GM21576 (cell line): ENCODE measurements around the gene ASCC3.
"Not testable (repeated sequence)": the region's sequence is repeated elsewhere in the genome, so short reads cannot be mapped to it uniquely, and the experiment has no call there.

Experiments
- ATAC-seq: cut with Tn5 transposase; IDR thresholded peaks from one replicate; pipeline ENCODE4 v1.9.1; 2021; ENCODE audit warnings: mild to moderate bottlenecking, moderate library complexity; ENCODE audit not compliant: unreplicated experiment

Gene ASCC3

GRCh38 chr6:100886076-100886475, 4.9 kb upstream of the ASCC3 start:
- ATAC-seq = no peak

GRCh38 chr6:100883347-100883746, 2.2 kb upstream of the ASCC3 start:
- ATAC-seq = no peak

GRCh38 chr6:100881707-100882040, 545 bp upstream of the ASCC3 start:
- no peak for ATAC-seq

GRCh38 chr6:100880149-100880852, 828 bp downstream of the ASCC3 start:
- no peak for ATAC-seq

- no peak for ATAC-seq
Measured at GRCh38 chr6:100879317-100879716, 1.8 kb downstream of the ASCC3 start.

- no peak for ATAC-seq
Measured at GRCh38 chr6:100877851-100878250, 3.3 kb downstream of the ASCC3 start.

- no peak for ATAC-seq
Measured at GRCh38 chr6:100876251-100876650, 4.9 kb downstream of the ASCC3 start.

GRCh38 chr6:100865525-100865924, 15.6 kb downstream of the ASCC3 start:
- ATAC-seq = no peak

- no peak for ATAC-seq
Measured at GRCh38 chr6:100862063-100862462, 19.1 kb downstream of the ASCC3 start.

GRCh38 chr6:100856146-100856545, 25.0 kb downstream of the ASCC3 start:
- no peak for ATAC-seq

GRCh38 chr6:100851819-100852218, 29.3 kb downstream of the ASCC3 start:
- no peak for ATAC-seq

- no peak for ATAC-seq
Measured at GRCh38 chr6:100850174-100850573, 31.0 kb downstream of the ASCC3 start.

- no peak for ATAC-seq
Measured at GRCh38 chr6:100846276-100846675, 34.9 kb downstream of the ASCC3 start.

GRCh38 chr6:100845676-100846075, 35.5 kb downstream of the ASCC3 start:
- ATAC-seq = no peak

GRCh38 chr6:100839419-100839818, 41.7 kb downstream of the ASCC3 start:
- ATAC-seq = no peak

- no peak for ATAC-seq
Measured at GRCh38 chr6:100838011-100838410, 43.1 kb downstream of the ASCC3 start.

- ATAC-seq = no peak
Measured at GRCh38 chr6:100833972-100834574, 47.1 kb downstream of the ASCC3 start.

GRCh38 chr6:100829077-100829595, 52.0 kb downstream of the ASCC3 start:
- not testable (repeated sequence) for ATAC-seq

- no peak for ATAC-seq
Measured at GRCh38 chr6:100823041-100823440, 58.1 kb downstream of the ASCC3 start.

GRCh38 chr6:100818066-100818465, 63.1 kb downstream of the ASCC3 start:
- ATAC-seq = no peak

GRCh38 chr6:100810015-100810414, 71.1 kb downstream of the ASCC3 start:
- ATAC-seq = no peak

GRCh38 chr6:100809346-100809745, 71.8 kb downstream of the ASCC3 start:
- peak; percentile 56 for ATAC-seq
